ENCODE measurements around the gene FCN2.

FCN2 gene

DNA sequence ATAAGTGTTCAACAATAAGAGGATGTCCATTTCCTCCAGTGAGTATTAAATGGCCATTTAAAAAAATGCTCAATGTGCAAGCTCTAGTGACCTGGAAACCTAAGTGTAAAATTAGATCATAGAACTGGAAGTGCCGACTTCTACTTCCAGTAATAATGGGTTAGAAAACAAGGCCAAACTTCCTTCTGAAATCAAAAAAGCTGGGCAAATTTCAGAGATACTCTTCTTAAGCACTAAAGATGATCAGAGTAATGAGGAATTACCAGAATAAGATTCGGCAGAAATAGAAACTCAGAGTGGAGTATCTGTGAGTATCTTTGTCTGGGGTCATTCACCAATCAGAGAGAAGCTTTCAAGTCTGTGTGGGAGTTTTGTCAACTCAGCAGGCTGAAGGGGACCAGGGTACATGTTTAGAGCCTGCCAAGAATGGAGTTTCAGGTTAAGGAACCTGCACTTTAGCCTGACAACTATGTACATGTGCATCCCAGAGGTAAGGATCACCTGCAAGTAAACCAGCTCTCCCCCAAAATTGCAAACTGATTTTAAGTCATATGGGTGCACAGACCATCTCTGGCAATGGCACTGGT is 17.1 kb downstream of the FCN2 start:
- Histone ChIP-seq H3K27ac (ENCODE audit: poor library complexity, severe bottlenecking) (no peak overlapping the region), H3K4me1 (ENCODE audit: insufficient read depth, poor library complexity, severe bottlenecking) (peaks cover 8% of the 10 kb centered on the region), H3K9me3 (ENCODE audit: severe bottlenecking) (peaks cover 3% of the 10 kb centered on the region), H3K36me3 (ENCODE audit: low read depth) (no peaks in the 10 kb centered on the region), H3K4me3 (ENCODE audit: severe bottlenecking) (no peak overlapping the region), H3K27me3 (ENCODE audit: insufficient read depth, poor library complexity, severe bottlenecking) (peaks cover 3% of the 10 kb centered on the region)
- ATAC-seq (ENCODE audit: low read depth) (no peak), DNase-seq (ENCODE audit: low spot score) (no peak)
- TF ChIP-seq, protein P1, sequence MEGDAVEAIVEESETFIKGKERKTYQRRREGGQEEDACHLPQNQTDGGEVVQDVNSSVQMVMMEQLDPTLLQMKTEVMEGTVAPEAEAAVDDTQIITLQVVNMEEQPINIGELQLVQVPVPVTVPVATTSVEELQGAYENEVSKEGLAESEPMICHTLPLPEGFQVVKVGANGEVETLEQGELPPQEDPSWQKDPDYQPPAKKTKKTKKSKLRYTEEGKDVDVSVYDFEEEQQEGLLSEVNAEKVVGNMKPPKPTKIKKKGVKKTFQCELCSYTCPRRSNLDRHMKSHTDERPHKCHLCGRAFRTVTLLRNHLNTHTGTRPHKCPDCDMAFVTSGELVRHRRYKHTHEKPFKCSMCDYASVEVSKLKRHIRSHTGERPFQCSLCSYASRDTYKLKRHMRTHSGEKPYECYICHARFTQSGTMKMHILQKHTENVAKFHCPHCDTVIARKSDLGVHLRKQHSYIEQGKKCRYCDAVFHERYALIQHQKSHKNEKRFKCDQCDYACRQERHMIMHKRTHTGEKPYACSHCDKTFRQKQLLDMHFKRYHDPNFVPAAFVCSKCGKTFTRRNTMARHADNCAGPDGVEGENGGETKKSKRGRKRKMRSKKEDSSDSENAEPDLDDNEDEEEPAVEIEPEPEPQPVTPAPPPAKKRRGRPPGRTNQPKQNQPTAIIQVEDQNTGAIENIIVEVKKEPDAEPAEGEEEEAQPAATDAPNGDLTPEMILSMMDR (IDR thresholded peaks at IDR 0.05; ENCODE audit: poor library complexity, severe bottlenecking): no peak

DNA sequence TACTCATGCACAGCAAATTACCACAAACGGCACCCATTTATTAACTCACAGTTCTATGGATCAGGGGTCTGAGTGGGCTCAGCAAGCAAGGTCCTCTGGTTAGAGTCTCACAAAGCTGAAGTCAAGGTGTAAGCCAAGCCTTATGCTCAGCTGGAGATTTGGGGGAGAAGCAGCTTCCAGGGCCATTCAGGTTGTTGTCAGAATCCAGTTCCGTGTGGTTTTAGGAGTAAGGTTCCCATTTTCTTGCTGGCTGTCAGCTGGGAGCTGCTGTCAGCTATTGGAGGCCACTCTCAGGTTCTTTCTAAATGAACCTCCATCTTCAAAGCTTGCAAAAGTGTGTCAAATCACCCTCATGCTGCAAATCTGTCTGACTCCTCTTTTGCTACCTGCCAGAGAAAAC is 17.7 kb downstream of the FCN2 start:
- no peak for ATAC-seq (ENCODE audit: low read depth)
- H3K9me3 ChIP-seq (ENCODE audit: severe bottlenecking): peaks cover 3% of the 10 kb centered on the region
- no peak overlapping the region for H3K4me3 ChIP-seq (ENCODE audit: severe bottlenecking)
- peaks cover 9% of the 10 kb centered on the region for H3K27me3 ChIP-seq (ENCODE audit: insufficient read depth, poor library complexity, severe bottlenecking)
- peaks cover 8% of the 10 kb centered on the region for H3K4me1 ChIP-seq (ENCODE audit: insufficient read depth, poor library complexity, severe bottlenecking)
- no peak overlapping the region for H3K27ac ChIP-seq (ENCODE audit: poor library complexity, severe bottlenecking)
- TF ChIP-seq, protein P1 (IDR thresholded peaks at IDR 0.05; ENCODE audit: poor library complexity, severe bottlenecking): no peak
- no peak for DNase-seq (ENCODE audit: low spot score)
- H3K36me3 ChIP-seq (ENCODE audit: low read depth): no peaks in the 10 kb centered on the region

- peaks cover 3% of the 10 kb centered on the region for H3K9me3 ChIP-seq (ENCODE audit: severe bottlenecking)
- ATAC-seq (ENCODE audit: low read depth) (no peak), DNase-seq (ENCODE audit: low spot score) (no peak)
- peaks cover 17% of the 10 kb centered on the region for H3K27me3 ChIP-seq (ENCODE audit: insufficient read depth, poor library complexity, severe bottlenecking)
- no peaks in the 10 kb centered on the region for H3K36me3 ChIP-seq (ENCODE audit: low read depth)
- H3K4me3 ChIP-seq (ENCODE audit: severe bottlenecking): no peak overlapping the region
- H3K27ac ChIP-seq (ENCODE audit: poor library complexity, severe bottlenecking): no peak overlapping the region
- H3K4me1 ChIP-seq (ENCODE audit: insufficient read depth, poor library complexity, severe bottlenecking): peaks cover 8% of the 10 kb centered on the region
- TF ChIP-seq, protein P1 (IDR thresholded peaks at IDR 0.05; ENCODE audit: poor library complexity, severe bottlenecking): no peak
Measured at GRCh38 chr9:134899168-134899567, 18.6 kb downstream of the FCN2 start.

DNA sequence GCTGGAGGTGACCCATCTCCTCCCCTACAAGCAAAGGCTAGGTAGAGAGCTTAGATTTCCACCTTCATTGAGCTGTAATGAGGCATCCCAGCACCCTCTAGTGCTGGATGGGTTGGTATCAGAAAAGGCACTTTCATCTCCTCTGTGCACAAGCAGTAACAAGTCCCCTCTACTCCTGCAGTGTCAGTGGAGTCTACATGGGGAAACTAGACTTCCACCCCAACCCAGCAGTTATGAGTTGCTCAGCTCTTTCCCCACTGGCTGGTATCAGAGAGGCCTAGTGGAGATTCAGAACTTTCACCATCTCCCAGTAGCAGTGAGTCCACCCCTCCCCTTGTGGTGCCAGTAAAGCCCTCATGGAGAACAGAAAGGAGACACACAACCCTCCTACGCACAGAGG is 19.2 kb downstream of the FCN2 start:
- ATAC-seq (ENCODE audit: low read depth) (no peak), DNase-seq (ENCODE audit: low spot score) (no peak)
- Histone ChIP-seq H3K27ac (ENCODE audit: poor library complexity, severe bottlenecking) (no peak overlapping the region), H3K4me1 (ENCODE audit: insufficient read depth, poor library complexity, severe bottlenecking) (peaks cover 8% of the 10 kb centered on the region), H3K9me3 (ENCODE audit: severe bottlenecking) (peaks cover 3% of the 10 kb centered on the region), H3K4me3 (ENCODE audit: severe bottlenecking) (no peak overlapping the region), H3K36me3 (ENCODE audit: low read depth) (no peaks in the 10 kb centered on the region), H3K27me3 (ENCODE audit: insufficient read depth, poor library complexity, severe bottlenecking) (peaks cover 24% of the 10 kb centered on the region)
- TF ChIP-seq, protein P1 (IDR thresholded peaks at IDR 0.05; ENCODE audit: poor library complexity, severe bottlenecking): peak; percentile 7

- Histone ChIP-seq H3K36me3 (ENCODE audit: low read depth) (no peaks in the 10 kb centered on the region), H3K27me3 (ENCODE audit: insufficient read depth, poor library complexity, severe bottlenecking) (peaks cover 49% of the 10 kb centered on the region), H3K9me3 (ENCODE audit: severe bottlenecking) (peaks cover 3% of the 10 kb centered on the region), H3K4me1 (ENCODE audit: insufficient read depth, poor library complexity, severe bottlenecking) (no peaks in the 10 kb centered on the region), H3K27ac (ENCODE audit: poor library complexity, severe bottlenecking) (no peak overlapping the region), H3K4me3 (ENCODE audit: severe bottlenecking) (no peak overlapping the region)
- DNase-seq (ENCODE audit: low spot score) (no peak), ATAC-seq (ENCODE audit: low read depth) (no peak)
- TF ChIP-seq, protein P1 (IDR thresholded peaks at IDR 0.05; ENCODE audit: poor library complexity, severe bottlenecking): no peak
Measured at GRCh38 chr9:134902936-134903335, 22.3 kb downstream of the FCN2 start.

All from RWPE2 (cell line).